Activated effector memory CD4-positive, alpha-beta T cell treated with Interleukin-2 at 50 U/mL for 16 hours (primary cell): ENCODE measurements around the gene VWC2L.

Experiments
- DNase-seq: peaks from one replicate; pipeline ENCODE4 v3.0.0-alpha.2; 2020

The VWC2L gene

GRCh38 chr2:214410918-214411554 is at the start of gene VWC2L:
Gene VWC2L (plus strand): TSS chr2:214411054. CDS start chr2:214414194, 3,140 bp downstream.
- DNase-seq = no peak

DNA sequence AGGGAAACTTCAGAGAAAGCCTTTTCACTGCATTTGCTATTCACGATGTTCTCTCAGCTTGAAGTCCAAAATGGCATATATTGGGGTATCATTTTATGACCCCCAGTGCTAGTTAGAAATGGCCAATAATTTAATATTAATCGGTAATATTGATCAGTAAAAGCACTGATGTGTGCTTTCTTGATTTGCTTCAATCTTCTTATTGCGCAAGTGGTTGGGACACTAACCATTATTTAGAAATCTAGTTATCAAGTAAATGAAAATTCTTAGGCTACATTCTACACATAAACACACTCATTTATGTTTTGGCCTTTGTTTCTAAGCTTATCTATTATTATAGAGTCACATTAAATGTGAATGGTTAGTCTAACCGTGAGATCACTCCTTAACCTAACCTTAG is 49.7 kb upstream of the VWC2L start:
- no peak for DNase-seq

DNA sequence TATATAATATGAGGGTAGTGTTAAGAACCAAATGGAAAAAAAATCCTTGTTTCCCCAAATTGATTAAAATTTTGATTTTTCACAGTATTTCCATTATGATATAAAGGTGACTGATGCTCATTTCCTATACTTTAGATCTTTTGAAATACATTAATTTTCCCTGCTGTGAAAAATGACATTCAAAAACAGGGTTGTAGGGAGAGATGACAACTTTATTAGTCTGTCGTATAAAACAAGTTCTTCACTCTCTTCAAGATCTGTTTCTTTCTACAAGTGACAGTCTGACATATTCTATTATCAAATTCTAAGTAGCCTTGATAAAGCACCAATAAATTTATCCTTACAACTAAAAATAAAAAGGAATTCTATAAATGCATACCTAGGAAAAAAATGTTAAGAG is 45.3 kb upstream of the VWC2L start:
- no peak for DNase-seq

GRCh38 chr2:214367171-214367570 is 43.7 kb upstream of the VWC2L start:
- no peak for DNase-seq

DNA sequence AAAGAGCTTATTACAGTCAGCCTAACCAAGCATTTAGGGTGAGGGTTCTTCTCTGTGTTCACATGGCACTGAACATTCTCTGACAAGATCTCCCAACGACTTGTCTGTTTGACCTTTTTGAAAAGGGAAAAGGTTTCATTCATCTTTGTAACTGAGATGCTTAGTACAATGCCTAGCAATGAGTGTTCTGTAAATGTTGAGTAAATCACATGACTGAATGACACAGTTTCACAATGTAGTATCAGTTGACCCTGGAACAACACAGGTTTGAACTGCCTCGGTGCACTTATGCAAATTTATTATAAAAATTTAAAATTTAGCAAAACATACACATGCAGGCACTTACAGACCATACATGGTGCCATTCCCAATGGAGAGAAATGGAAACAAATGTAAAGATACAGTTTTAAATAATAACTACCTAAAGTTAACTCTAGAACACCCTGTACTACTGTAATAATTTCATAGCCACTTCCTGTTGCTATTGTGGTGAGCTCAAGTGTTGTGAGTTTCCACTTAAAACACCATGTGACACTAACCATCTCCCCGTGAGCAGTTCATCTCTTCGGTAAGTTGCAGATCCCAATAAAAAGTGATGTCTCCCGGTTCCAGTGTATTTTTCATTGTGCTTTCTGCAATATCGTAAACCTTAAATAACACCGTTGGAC is 34.1 kb upstream of the VWC2L start:
- DNase-seq = no peak

GRCh38 chr2:214377286-214377624 is 33.6 kb upstream of the VWC2L start:
- no peak for DNase-seq

DNA sequence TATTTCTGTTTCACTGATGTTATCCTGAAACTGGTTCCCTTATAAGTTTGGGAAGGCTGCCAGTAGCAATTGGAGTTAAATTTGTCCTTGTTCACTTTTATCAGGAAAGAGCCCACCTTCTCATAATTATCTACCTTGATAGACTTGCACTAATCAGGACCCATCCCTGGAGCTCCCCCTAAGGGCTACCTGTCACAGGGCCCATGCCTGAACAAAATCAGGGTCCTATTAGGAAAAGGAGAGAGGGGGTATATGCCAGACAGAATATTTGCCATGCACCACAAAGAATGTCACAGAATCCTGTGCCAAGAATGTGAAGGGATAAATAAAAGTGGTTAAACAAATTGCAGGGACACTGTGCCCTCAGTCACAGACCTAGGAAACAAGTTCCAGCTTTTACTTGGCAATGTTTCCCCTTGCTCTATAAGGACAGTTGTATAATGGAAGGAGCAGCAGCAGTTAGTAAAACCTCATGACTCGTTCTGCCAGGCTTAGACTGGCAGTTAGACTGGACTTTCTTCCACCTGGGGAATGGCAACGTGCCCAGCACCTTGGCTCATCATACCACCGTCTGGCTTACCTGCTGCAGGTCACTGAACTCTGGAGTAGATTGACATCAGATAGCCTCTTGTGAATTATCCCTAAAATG is 32.3 kb upstream of the VWC2L start:
- DNase-seq = no peak

DNA sequence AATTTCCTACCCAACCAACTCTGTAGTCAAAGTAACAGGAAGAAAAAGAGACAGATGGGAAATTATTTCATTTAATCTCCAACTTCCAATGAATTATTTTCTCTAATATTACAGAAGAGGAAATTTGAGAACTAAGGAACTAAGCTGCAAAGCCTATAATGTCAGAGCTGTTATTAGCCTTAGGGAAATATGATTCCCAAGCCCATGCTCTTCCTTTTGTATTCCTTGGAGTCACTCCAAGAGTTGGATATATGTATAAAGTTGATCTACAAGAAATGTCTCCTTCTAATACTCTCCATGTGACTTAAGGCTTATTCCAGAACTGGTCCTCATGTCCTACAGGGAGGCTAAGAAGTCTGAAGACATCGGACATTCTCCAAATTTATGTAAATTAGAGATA is 31.6 kb upstream of the VWC2L start:
- DNase-seq = no peak

- DNase-seq = no peak
Observed at GRCh38 chr2:214380681-214381080, 30.2 kb upstream of the VWC2L start.

DNA sequence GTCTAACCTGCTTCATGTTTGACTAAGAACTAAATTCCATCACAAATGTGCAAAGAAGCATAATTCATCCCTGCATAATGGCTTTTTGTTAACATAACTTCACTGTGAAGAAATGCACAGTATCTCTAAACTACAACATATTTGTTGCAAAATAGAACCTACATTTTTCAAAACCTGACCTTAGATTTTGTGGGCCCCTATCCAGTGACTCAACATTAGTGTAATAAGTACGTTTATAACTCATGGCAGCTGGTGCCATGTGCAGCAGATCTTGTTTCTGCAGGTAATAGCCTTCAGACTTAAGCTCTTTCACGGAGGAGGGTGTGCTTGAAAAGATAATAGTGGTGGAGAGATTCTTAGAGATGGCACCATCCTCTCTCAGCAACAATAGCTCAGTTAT is 28.6 kb upstream of the VWC2L start:
- no peak for DNase-seq

- no peak for DNase-seq
Observed at GRCh38 chr2:214386720-214387119, 24.1 kb upstream of the VWC2L start.

DNA sequence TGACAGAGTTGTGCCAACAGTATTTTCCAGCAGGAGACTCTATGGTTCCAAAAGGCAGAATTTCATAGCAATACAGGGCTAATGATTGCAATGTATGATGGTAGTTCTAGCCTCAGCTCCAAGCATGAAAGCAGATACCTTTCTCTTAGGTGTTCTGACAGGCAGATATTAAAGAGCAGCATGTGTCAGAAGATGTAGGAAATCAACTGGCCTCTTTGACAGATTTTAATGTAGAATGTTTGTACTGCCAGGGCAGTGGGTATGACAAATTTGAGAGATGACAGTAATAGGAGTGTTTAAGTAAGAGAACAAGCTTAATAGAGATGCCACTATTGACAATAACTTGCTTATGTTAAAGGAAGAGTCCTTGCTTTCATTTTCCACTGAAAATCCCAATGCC is 21.5 kb upstream of the VWC2L start:
- no peak for DNase-seq

DNA sequence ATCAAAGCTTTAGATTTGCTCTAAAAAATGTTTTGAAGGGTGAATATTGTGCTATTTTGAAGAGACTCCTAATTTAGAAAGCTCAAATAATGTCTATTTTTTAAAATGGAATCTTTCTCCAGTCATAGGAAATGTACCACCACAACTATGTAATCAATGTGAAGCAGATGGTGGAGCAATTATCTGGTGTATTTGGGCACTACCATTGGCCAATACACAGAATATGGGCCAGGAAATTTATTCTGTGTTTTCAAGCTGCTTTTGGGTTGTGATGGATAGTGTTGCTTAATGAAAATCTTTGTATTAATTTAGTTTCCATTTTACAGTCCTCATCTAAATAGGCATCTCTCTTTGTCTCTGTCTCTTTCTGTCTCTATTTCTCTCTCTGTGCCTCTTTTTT is 17.1 kb upstream of the VWC2L start:
- DNase-seq = no peak

- no peak for DNase-seq
Observed at GRCh38 chr2:214395040-214395439, 15.8 kb upstream of the VWC2L start.

- DNase-seq = no peak
Observed at GRCh38 chr2:214401580-214401979, 9.3 kb upstream of the VWC2L start.

DNA sequence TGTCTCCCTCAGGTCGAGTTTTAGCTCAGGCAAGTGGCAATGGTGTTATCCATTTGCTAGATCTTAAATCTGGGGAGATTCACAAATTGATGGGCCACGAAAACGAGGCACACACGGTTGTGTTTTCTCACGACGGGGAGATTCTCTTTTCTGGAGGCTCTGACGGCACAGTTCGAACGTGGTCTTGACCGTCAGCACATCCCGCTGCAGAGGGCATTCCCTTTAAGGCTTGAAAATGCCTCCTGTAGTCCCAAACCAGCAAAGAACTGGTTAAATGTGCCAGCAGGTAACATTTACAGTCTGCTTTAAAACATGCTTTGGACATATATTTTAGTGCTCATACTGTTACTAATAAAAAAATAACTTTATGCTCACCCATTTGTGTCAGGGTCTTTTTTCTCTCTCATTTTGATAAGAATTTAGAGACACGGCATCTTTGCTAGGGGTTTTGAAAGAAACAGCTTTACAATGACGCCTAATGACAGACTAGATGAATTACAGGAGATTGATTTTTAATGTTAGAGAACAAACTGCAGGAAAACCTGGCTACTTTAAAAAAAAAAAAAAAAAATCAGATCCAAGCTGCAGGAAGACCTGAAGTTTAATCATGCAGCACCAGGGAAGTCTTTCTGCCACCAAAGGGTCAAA is 602 bp upstream of the VWC2L start:
- DNase-seq = no peak

- no peak for DNase-seq
Observed at GRCh38 chr2:214412679-214413078, 1.8 kb downstream of the VWC2L start.

- DNase-seq = no peak
Observed at GRCh38 chr2:214436470-214436869, 25.6 kb downstream of the VWC2L start.

DNA sequence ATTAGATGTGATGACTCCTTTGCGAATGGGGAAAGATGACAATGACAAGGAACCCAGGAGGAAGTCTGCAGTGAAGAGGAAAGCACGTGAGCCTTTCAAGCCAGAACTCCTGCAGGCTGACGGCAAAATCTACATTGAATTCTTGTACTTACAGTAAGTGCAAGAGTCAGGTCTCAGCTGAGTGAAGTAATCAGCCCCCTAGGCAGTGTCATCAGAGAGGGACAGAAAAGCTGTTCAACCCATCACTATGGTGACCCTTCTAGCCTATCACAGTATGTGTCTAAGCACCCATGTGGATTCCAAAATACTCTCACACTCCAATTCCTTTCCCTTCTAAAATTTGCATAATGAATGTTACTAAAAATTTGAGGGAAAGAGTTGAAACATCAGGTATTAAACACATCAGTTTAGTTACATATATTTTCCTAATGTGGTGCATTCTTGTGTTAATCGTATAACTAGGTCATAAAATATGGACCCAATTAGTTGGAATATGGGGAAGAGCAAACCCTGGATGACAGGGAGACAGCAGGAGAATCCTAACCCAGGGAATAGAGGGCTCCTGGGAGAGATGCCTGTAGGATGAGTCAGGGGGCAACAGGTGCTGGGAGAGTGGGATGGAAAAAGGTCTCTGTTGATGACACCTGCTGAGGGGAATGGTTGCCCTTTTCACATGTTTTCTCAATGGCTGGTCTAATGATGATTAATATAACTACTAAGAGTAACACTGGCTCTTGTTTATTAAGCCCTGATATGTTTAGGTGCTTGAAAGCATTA is 39.5 kb downstream of the VWC2L start:
- DNase-seq = no peak

GRCh38 chr2:214451516-214452275 is 40.8 kb downstream of the VWC2L start:
- DNase-seq = no peak

DNA sequence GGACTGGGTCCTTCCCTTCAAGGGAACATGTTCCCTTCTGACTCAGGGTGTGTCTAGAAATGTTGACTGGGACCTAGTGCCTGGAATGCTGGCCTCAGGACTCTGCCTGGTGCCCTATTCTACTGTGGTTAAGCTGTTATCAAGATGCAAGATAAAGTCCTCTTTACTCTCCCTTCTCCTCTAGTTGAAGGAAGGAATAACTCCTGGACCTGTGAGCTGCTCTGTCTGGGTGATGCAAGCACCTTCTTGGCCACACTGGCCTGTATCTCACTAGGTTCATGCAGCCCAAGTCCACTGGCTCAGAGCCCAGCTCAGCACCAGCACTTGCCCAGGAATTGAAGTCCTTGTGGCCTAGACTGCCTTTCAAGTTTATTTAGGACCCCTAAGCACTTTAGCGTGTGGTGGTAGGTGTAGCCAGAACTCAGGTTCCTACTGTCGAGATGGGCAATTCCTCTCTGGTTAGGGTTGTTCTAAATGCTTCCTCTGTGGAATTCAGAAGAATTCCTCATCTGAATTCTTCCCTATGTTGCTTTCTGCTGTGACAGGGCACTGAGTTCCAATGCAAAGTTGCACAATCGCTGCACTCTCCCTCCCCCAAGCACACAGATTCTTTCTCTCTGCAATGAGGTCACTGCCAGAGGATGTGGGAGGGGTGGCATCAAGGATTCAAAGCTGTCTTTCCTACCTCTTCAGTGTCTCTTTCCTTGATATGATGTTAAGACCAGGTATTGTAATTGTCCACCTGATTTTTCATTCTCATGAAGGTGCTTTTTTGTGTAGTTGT is 54.7 kb downstream of the VWC2L start:
- no peak for DNase-seq

DNA sequence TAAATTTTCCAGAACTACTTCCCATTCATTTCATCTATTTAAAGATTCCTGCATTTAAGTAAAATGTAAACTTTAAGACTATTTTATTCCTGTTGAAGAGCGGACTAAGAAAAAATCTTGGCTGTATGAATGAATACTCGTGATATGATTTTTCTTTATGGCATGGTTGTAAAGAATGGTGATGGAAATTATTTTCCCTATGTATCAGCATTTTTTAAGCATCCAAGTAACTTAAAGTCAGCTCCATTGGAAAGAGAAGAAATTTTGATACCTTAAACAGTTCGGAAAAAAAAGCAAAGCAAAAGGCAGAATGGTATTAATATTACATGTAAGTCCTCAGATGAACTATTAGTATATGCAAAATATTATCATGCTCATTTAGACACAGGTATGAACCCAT is 58.9 kb downstream of the VWC2L start:
- DNase-seq = no peak
